HG02571 (cell line): ENCODE results near the gene CPS1.

Experiments used
- ATAC-seq: cut with Tn5 transposase; IDR thresholded peaks from one replicate; pipeline ENCODE4 v1.9.1; 2021; ENCODE audit warnings: mild to moderate bottlenecking, moderate library complexity; ENCODE audit not compliant: unreplicated experiment

CPS1 gene

GRCh38 chr2:210673117-210673516, 116.7 kb downstream of the CPS1 start:
- ATAC-seq: no peak

- no peak for ATAC-seq
Measured at GRCh38 chr2:210676067-210676466, 119.7 kb downstream of the CPS1 start.

GRCh38 chr2:210681491-210681890, 125.1 kb downstream of the CPS1 start:
- ATAC-seq: no peak

GRCh38 chr2:210686401-210686800, 130.0 kb downstream of the CPS1 start:
- no peak for ATAC-seq

- ATAC-seq: no peak
Measured at GRCh38 chr2:210687786-210688470, 131.5 kb downstream of the CPS1 start.

- ATAC-seq: no peak
Measured at GRCh38 chr2:210707900-210708299, 151.5 kb downstream of the CPS1 start.

DNA sequence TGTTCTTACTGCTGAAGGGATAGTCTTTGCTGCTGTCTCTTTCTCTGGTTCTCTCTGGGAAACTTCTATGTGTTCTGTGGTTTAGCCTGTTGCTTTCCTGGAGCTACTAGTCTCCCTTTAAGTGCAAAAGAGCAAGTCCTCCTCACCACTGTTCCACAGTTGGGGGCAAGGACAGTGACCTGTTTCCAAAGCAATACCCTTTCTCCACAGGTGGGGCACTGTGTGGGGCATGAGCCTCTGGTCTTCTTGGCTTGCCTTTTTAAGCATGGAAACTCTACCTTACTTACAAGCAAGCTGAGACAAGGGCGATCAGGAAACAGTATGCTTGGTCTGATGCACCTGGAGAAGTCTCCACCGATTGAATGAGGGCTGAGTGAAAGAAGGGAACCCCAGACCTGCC, 156.7 kb downstream of the CPS1 start:
- no peak for ATAC-seq

DNA sequence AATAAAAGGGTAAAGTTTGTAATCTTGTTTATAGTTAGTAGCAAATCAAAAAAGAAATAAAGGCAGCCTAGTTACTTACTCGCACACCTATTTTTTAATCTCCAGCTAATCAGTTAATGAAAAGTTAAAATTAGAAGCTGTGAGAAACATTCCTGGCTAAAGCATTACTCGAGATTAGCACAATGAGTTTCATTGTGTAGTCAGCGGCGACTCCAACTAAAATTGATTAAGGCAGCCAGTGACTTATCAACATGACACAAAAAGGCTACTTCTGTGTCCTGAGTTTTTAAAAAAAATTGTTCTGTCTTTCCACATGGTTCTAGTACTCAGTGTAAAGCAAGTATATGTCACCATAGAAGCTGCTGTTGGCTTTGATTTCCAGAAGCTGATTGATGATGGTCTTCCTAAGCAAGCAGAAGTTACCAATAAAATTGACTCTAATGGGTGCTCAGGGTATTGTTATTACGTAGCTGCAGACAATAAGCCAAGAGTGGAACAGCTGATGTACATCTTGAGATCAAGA, 159.2 kb downstream of the CPS1 start:
- no peak for ATAC-seq

- no peak for ATAC-seq
Measured at GRCh38 chr2:210718503-210718902, 162.1 kb downstream of the CPS1 start.

DNA sequence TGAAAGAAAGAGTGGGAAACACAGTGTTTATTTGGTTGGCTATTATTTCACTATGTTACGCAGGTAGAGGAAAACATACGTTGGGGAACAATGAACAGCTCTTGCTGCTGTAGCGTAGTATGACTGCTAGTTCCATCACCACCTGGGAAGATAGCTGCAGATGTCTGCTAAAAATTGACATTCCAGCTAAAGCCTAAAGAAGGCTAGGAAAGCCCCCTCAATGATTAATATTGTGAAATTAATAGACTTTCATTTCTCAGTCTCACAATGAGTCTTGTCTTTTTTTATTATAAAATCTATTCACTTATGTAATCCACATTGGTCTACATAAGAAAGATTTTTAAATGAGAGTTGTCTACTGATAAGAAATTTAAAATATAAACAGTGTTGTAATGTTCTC, 165.7 kb downstream of the CPS1 start:
- ATAC-seq: no peak

- ATAC-seq: no peak
Measured at GRCh38 chr2:210727549-210727948, 171.2 kb downstream of the CPS1 start.
